HG03442 (cell line): ENCODE measurements around the gene CGB7.
"Not testable (repeated sequence)": the region's sequence is repeated elsewhere in the genome, so short reads cannot be mapped to it uniquely, and the experiment has no call there.

ENCODE experiments used
- ATAC-seq: cut with Tn5 transposase; IDR thresholded peaks from one replicate; pipeline ENCODE4 v1.9.1; 2021; ENCODE audit warnings: mild to moderate bottlenecking, moderate library complexity; ENCODE audit not compliant: unreplicated experiment

CGB7 gene

DNA sequence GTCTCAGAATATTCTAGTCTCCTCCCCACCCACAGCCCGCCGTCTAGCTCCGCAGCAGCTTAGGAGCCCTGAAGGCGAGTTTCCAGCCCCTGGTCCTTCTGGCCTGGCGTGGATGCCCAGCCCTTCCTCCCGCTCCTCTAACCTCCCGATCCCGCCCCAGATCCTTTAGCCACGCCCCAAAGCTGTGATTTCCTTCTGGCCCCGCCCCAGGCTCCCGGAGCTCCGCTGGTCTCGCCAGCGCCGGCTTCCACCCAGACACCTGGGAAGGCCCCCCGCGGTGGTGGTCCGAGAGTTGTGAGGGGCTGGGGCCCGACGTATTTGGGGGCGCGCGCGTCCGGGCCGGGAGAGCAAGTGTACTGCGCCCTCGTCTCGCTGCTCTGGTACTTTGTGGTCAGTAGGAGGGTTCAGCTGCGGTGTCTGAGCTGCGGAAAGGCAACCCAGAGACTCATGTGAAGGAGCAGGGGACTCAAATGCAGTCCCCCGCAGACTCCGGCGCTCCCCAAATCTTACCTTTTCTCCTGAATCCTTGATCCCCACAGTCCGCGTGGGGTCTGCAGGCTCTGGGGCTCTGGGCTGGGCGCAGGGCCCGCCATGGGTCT is at the start of gene CGB7:
TSS of gene CGB7 (minus strand) at position 114 of the 599 bp plus-strand sequence. CDS start 2,374 bp downstream, outside the sequence.
- ATAC-seq, result no peak

DNA sequence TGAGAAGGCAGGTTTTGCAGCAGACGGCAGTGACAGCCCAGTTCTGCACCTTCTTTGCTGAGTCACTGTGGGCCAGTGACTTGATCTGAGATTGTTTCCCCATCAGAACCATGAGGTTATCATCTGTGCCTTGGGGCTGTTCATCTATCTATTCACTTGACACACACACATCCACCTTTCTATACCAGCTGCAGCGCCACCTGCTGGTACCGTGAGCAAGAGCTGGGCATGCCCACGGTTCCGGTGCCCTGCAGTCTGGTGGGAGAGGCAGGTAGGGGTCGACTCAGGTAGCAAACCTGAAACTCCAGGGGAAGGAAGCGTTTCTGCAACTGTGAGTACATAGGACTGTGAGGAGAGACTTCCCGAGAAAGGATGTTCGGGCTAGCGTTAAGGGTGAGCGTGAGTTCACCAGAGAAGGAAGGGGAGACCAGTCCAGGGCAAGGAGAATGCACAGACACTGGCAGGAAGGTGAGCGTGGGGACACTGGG is 49.1 kb upstream of the CGB7 start:
- no peak for ATAC-seq

GRCh38 chr19:49104229-49104864 is 46.8 kb upstream of the CGB7 start:
- no peak for ATAC-seq

DNA sequence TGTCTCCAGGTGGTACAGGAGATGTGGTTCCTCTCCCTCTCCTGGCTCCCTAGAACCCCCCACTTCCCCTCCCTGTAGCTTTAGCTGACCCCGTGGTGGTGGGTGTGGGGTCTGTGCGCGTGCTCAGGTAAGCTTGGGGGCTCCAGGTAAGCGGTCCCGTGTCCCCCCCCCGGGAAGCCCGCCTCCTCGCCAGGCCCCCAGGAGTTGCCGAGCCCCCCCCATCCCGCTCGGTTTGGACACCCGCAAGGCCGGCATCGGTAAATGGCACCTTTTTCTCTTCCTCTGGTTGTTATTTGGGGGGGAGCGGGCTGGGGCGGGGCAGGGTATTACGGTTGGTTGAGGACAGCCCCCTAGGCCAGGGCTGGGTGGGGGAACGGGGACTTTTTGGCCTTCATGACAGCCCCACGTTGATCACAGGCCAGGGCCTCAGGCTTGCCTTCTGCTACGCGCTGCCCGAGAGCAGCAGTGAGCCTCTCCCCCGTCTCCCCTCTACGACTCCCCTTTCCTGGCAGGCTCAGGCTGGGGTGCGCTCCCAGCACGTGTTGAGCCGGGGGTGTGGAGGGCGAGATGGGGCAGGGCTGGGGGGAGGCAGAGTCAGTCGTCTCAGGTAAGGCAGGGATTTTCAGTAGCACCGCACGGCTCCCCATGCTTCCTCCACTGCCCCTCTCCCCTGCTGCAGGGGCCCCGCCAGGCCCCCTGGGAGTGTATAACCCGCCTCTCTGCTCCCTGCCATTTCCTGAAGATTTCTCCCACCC is 46.0 kb upstream of the CGB7 start:
- ATAC-seq, result no peak

DNA sequence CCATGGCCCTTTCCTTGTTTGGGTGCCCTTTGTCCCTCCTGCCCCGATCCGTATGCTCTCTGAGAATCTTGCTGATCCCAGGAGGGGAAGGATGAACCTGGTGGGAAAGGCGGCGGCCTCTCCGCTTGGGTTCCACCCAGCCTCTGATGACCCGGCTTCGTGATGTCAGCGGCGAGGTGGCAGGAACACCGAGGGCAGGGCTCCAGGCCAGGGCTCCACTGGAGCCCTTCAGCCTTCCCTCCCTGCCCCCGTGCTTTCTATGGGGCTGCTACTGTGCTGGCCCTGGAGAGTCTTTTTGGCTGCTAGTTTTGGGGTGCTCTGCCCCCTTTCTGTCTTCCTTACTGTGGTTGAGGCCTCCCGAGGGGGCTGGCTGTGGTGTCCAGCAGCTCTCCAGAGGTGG is 44.8 kb upstream of the CGB7 start:
- ATAC-seq, result no peak

DNA sequence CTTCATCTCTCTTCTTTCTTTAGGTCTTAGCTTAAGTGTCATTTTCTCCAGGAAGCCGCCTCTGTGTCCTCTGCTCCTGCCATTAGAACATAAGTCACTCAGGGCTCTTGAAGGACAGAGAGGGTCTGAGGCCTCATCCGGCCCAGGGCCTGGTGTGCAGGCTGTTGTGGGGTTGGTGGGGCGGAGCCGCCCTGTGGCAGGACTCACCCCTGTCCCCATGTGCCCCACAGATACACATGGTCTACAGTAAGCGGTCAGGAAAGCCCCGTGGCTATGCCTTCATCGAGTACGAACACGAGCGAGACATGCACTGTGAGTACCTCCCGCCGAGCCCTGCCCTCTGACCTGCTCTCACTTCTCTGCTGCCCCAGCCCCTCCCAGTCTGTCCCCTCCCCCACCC is 43.6 kb upstream of the CGB7 start:
- ATAC-seq, result no peak

DNA sequence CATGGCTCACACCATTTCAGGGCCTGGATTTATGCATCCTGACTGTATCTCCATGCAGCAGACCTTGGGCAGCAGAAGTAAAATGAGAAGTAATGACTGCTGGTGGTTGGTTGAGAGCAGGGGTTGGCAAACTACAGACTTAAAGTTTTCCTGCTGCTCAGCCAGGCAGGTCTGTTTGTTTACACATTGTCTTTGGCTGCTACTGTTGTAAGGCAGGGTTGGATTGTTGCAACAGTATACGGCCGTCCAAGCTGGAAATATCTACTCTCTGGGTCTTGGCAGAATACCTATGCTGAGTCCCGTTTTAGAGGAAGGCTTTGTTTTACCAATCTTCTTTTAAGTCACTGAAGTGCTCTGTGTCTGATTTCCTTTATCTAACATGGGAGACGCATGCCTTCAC is 41.2 kb upstream of the CGB7 start:
- ATAC-seq, result no peak

DNA sequence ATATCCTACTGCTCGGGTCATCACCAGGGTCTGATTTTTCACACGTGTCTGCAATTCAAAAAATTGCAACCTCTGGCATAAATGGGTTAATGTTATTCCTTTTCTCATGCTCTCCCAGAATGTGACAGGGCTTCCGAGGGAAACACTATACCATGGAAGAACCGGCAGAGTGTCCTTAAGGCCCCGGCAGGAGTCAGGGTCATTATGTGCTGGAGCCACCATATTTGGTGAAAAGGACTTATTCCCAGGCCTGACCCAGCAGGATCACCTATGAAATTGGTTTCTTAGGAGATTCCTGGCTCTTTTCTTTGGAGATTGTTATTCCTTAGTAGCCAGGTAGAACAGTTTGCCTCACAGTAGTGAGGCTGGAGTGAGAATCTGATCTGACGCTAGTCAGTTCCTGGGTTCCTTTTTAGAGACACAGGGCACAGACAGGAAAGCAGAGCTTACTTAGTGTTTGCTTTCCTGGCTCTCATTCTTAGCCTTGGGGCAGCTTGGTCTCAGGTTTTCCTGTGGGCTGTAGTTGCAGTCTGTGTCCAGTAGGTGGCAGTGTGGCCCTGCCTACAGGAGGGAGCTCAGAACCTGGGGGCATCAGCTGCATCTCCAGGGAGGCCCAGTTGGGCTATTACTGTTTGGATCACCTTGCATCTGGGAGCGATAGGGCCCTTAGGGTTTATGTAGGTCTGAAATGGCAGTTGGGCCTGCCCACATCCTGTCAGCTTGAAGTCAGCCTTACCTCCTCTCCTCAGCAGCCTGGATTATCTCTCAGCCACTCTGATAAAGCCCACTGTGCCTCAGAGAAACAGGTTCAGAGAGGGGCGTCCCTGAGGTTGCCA is 40.1 kb upstream of the CGB7 start:
- ATAC-seq, result no peak

DNA sequence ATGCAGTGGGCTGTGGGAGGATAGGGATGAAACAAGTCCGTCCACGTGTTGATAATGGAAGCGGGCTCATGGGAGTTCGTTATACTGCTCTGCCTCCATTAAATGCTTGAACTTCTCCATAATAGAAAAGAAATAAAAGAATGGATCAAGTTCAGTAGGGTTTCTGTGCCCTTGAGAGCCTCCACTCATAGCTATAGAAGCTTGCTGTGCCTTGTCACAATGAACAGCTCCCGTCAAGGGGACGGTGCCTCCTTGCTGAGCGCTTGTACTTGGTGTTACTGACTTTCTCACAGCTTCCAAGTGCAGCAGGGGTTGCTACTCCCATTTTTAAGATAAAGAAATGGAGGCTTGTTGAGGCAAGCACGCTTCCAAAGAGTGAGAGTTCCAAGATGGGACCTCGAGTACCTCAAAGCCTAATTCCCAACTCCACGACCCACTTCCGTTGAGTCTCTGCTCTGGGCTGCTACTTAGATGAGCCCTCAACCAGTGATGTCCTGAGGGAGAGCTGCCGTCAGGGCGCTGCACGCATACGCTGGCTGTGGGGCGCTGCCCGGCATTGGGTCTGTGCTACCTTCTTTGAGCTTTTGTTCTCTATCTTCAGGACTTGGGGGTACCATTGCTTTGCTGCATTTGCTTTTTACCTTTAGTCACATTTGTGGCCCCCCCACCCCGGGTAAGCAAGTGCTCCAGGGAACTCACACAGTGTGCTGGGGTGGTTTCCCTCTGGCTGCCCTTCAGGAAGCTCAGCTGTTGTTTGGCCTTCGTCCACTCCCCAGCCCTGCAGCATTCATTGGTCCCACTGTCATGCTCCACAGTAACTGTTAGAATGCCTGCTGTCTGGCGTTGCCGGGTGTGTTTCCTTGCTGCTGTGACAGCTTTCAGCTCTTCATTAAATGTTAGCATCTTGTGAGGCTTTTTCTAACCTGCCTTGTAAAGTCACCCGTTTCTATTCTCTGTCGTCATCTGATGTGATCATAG is 37.2 kb upstream of the CGB7 start:
- no peak for ATAC-seq

GRCh38 chr19:49092686-49093085 is 35.1 kb upstream of the CGB7 start:
- ATAC-seq, result no peak

GRCh38 chr19:49091391-49092038 is 34.0 kb upstream of the CGB7 start:
- ATAC-seq, result no peak

DNA sequence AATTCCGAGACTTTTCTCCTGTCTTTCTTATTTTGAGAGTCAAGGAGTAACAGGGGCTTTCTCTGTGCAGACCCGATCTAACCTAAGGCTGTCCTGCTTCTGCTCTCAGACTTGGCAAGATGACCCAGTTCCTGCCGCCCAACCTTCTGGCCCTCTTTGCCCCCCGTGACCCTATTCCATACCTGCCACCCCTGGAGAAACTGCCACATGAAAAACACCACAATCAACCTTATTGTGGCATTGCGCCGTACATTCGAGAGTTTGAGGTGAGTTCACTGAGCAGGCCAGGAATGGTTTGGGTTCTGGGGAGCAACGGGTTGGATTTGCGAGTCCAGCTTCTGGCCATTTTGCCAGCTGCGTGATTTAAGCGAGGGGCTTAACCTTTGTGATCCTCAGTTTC is 28.7 kb upstream of the CGB7 start:
- ATAC-seq, result no peak

- no peak for ATAC-seq
Measured at GRCh38 chr19:49085868-49086232, 28.3 kb upstream of the CGB7 start.

- ATAC-seq, result peak; percentile 84
Measured at GRCh38 chr19:49085020-49085867, 27.7 kb upstream of the CGB7 start, which contains the start of gene SNRNP70. Gene SNRNP70 (plus strand): TSS chr19:49085451. CDS start chr19:49086415, 964 bp downstream.

- ATAC-seq, result no peak
Measured at GRCh38 chr19:49084206-49085019, 26.9 kb upstream of the CGB7 start.

GRCh38 chr19:49081273-49081672 is 23.7 kb upstream of the CGB7 start:
- ATAC-seq, result no peak

- ATAC-seq, result no peak
Measured at GRCh38 chr19:49080392-49080791, 22.8 kb upstream of the CGB7 start.

DNA sequence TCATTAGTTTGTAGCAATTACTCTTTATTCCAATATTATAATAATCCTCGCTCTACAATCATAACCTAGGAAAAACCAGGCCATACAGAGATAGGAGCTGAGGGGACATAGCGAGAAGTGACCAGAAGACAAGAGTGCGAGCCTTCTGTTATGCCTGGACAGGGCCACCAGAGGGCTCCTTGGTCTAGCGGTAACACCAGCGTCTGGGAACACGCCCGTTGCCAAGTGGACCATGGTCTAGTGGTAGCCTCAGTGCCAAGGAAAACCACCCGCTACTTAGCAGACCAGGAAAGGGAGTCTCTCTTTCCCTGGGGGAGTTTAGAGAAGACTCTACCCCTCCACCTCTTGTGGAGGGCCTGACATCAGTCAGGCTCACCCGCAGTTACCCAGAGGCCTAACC is 17.3 kb upstream of the CGB7 start:
- not testable (repeated sequence) for ATAC-seq
